HG02973 (cell line): ENCODE measurements around the gene MTFP1.
A peak's percentile ranks its signal among the peaks of the same experiment; 100 is the strongest.
"Not testable (repeated sequence)": the region's sequence is repeated elsewhere in the genome, so short reads cannot be mapped to it uniquely, and the experiment has no call there.

ENCODE experiments used
- ATAC-seq: cut with Tn5 transposase; IDR thresholded peaks from one replicate; pipeline ENCODE4 v1.9.1; 2021; ENCODE audit warnings: moderate library complexity; ENCODE audit not compliant: unreplicated experiment

The MTFP1 gene

DNA sequence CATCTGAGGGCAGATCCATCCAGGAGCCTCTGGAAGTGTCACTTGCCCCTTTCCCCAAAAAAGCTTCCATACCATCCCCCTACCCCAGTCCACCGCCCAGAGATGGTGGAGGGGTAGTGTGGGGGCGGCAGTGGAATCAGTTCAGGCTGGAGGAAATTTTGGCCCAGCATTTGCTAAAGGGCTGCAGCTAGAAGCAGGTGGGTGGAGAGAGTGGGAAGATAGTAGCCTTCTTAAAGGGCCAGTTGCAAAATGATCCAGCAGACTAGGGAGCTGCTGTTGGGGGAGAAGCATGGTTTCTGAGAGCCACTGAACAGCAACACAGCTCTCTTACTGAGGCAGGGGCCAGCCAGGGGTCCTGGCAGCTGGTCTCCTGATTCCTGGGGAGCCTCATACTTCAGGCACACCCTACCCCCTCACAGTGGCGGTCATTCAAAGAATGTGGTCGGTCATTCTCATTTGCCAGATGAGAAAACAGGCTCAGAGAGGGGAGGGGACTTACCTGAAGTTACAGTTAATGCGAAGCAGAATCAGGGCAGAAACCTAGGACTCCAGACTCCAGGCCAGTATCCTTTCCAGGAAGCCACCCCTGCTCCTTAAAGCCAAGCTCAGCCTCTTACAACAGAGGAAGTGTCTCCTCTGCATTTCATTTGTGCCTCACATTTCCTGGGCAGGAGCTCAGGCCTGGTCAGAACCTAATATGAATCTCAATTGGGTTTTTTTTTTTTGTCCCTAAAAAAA lies 23.4 kb upstream of the MTFP1 start:
- no peak for ATAC-seq

DNA sequence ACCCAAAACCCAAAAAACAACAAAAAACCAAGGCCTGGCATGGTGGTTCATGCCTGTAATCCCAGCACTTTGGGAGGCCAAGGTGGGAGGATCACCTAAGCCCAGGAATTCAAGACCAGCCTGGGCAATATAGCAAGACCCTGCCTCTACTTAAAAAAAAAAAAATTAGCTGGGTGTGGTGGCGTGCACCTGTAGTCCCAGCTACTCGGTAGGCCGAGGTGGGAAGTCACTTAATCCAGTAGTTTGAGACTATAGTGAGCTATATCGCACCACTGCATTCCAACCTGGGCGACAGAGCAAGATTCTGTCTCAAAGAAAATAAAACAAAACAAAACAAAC lies 22.8 kb upstream of the MTFP1 start:
- ATAC-seq, result not testable (repeated sequence)

DNA sequence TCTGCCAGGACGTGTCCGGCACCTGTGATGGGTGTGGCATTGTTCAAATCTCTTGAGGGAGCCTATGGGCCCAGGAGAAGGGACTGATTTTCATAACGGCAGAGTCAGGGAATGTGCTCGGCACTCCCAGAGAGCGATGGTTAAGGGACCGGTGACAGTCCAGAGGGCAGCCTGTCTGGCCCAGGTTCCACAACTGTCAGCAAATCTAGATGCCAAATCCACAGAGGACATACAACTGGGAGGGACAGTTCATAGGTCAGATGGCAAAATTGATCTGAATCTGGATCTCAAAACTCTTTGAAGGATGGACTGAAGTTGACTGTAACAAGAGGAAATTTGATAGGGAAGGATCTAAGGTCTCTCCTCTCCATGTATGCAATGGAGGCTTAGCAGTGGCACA lies 21.3 kb upstream of the MTFP1 start:
- ATAC-seq, result no peak

DNA sequence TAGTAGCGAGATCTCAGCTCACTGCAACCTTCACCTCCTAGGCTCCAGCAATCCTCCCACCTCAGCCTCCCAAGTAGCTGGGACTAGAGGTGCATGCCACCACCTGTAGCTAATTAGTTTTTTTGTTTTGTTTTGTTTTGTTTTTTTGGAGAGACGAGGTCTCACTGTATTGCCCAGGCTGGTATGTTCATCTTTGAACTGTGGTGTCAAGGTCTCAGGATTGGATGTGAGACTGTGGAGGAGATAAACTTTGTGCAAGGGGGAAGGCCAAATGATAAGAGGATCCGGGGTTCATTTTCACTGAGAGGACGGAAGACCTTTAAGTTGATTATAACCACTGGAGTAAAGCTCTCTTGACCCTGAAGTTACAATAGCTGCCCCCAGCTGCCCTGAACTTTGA lies 19.8 kb upstream of the MTFP1 start:
- no peak for ATAC-seq

DNA sequence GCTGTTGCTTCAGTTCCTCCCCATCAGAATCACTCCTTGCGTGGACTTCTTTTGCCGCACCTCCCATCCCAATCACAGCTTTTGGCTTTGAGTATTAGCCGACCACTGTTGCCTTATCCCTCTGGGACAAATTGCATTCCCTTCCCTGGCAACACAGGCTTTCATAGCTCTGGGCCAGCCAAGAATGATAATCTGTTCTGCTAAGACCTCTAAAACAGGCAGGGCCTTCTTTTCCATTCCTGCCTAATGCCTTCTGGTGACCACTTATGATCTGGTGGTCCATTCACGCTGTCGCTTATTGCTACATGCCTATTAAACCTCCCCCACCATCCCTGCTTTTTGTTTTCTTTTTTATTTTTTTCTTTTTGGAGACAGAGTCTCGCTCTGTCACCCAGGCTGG lies 19.2 kb upstream of the MTFP1 start:
- ATAC-seq, result no peak

DNA sequence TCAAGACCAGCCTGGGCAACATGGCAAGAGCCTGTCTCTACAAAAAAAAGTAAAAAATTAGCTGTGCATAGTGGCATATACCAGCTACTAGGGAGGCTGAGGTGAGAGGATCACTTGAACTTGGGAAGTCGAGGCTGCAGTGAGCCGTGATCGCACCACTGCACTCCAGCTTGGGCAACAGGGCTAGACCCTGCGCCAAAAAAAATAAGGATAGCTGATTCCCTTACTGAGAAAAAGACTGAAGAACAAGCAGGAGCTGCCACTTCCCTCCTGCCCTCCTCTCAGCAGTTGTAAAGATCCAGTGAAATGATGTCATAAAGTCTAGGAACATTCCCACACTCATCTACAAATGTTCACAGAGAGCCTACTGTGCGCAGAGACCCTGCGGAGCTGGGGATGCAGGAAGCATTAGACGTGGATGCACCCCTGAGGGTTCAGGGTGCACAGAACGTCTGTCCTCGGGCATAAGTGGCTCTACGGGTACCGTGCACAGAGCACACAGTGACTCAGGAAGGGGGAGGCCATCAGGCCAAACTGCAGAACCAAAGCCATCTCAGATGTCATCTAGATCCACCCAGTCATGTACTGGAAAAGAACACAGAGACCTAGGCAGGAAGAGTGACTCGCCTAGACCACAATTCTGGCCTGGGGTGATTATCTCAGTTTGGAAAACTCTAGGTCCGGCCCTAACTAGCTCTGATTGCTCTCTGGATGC lies 17.0 kb upstream of the MTFP1 start:
- no peak for ATAC-seq

DNA sequence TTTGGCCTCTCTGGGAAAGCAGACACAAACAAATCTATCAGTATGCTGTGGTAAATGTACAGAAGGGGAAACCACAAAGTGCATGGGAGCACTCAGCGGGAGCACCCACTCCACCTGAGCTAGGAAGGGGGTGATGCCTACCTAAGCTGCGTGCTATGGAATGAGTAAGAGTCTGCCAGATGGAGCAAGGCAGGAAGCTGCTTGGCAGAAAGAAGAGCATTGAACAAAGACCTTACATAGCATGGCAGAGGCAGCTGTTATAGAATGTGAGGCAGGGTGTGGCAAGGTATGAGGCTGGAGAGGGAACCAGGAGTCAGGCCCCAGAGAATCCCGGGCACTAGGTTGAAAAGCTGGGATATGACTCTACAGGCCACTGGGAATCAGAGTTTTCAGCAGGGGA lies 13.8 kb upstream of the MTFP1 start:
- ATAC-seq, result no peak

DNA sequence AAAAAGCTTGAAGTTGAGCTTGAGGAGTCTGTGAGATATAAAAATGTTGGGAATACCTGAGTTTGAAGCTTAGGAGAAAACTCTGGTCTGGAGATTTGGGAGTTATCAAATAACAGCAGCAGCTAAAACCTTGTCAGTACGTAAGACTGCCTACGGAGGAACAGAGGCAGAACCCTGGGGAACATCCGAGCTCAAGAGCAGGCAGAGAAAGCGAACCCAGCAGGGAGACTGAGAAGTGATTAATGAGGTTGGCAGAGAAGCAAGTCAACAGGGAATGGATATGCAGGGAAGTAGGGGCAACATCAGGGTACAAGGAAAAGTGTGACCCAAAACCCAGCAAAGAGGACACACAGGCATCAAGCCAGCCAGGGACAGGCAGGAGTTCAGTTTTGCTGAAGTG lies 12.6 kb upstream of the MTFP1 start:
- no peak for ATAC-seq

DNA sequence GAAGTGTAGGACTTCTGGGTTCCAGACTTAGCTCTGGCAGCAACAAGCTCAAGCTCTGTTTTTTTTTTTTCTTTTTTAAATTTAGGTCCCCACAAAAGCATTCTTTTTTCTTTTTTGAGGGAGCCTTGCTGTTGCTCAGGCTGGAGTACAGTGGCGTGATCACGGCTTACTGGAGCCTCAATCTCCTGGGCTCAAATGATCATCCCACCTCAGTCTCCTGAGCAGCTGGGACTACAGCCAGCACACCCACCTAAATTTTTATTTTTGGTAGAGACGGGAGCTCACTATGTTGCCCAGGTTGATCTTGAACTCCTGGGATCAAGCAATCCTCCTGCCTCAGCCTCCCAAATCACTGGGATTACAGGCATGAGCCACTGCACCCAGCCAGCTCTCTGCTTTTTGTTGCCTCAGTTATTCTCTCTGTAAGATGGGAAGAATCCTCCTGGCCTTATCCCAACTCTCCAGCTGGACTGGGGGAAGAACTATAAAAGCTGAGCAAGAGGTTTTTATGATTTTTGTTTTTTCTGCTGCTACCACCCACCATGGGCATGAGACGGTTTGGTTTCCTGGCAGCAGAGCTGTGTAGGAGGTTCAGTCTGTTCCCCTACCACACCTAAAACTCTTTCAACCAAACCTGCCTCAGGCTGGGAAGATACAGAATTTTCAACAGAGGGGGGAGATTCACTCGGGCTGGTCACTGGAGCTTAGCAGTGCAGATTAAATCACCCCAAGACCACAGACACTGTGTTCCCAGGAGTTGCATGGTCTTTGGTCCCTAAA lies 11.6 kb upstream of the MTFP1 start:
- no peak for ATAC-seq

DNA sequence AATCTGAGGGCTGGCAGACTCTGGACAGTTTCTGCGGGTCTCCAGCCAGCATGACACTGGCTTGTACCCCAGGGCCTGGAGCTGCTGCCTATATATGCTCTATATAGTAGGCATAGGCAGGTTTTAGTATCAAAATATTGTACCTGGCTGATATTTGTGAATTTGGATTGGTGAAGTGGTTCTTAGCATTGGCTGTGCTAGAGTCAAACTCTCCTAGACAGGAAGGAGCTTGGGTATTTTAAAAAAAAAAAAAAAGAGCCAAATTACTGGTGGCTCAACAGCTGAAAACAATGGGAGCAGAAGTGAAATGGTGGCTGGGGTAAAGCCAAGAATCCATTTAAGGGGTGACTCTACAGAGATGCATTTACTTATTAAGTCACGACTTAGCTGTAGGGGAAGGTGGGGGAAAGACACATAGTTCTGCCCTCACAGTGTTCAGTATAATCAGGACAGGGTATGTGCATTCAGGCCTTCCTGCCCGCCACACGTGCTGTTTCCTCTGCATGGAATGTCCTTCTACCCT lies 11.0 kb upstream of the MTFP1 start:
- ATAC-seq, result no peak

DNA sequence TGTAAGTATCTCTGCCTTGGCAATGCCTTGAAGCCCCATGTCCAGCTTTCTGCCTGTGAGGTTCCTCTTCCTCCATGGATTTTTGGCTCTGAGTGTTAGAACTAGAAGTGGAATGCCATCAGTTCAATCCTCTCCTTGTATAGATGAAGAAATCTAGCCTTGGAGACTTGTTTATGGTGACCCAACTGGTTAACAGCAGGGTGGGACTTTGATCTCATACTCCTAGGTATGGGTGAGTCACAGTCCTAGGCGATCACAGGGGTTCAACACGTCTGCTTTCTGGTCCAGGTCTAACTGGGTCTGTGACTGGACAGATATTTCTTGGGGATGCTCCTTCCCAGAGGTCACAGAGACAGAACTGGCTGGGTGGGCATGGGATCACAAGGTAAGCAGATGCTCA lies 9.2 kb upstream of the MTFP1 start:
- ATAC-seq, result no peak

DNA sequence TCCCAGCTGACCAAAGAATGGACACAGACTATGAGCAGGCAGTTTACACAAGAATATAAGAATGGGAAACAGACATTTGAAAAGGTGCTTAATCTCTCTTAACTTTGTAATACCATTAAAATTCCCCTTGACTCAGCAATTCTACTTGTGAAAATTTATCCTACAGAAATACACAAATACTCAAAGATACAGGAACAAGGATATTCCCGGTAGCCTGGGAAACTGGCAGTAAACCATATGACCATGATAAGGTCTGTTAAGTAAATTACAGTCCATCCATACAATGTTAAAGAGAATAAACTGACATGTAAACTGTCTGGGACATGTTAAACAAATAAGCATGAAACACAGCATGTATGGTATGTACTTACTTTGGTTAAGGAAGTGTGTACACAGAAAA lies 8.7 kb upstream of the MTFP1 start:
- ATAC-seq, result no peak

DNA sequence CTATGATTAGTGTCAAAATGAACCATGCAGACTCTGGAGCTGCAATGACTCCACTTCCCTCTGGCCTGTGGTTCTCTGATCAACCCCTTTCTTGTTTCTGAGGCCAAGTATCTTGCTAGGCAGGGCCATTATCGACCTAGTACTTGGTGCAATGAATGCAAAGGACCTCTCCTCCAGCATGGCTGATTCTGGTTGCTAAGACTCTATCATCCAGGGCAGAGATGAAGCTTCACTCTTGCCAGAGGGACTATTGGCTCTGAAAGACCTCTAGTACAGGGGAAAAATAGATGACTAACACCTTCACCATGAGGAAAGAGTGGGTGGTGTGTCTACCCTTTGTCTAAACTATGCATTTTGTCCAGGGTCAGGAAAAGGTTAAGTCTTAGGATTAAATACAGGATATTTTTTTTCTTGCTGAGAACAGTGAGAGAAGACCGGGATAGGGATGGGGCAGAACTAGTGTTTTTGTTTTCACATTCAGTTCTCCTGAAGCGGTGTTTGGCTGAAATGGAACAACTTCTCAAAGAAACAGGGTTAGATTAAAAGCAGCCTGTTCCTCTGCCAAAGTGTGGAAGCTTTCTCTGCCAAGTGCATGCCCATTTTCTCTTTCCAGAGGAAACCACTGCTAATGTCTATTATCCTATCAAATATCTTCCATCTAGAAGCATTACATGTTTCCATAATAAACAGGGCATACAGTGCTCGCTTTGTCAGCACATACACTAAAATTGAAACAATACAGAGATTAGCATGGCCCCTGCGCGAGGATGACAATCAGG lies 5.0 kb upstream of the MTFP1 start:
- no peak for ATAC-seq

DNA sequence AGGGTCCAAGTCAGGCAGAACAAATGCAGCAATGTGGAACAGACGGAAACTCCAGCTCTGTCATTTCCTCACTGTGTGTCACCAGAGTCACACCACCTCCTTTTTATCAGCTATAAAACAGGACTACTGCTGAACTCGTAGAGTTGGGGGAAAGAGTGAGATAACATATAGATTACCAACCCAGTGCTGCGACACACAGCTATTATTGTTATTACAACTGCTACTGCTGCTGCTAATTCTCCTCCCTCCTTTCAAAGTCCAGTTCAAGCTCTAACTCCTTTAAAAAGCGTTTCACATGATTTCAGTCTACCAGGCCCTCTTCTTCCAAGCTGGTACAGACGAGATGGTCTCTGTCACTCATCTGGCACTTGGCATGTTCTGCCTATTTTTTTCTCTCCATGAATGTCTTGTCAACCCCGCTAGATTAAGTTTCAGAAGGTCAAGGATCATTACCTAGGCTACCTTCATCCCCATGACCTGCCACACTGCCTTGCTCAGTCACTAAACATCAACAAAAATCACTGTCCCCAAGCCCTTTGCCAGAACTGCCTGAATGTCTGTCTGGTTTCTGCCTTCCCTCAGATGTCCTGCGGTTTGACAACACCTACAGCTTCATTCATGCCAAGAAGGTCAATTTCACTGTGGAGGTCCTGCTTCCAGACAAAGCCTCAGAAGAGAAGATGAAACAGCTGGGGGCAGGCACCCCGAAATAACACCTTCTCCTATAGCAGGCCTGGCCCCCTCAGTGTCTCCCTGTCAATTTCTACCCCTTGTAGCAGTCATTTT lies 3.7 kb upstream of the MTFP1 start:
- ATAC-seq, result no peak

DNA sequence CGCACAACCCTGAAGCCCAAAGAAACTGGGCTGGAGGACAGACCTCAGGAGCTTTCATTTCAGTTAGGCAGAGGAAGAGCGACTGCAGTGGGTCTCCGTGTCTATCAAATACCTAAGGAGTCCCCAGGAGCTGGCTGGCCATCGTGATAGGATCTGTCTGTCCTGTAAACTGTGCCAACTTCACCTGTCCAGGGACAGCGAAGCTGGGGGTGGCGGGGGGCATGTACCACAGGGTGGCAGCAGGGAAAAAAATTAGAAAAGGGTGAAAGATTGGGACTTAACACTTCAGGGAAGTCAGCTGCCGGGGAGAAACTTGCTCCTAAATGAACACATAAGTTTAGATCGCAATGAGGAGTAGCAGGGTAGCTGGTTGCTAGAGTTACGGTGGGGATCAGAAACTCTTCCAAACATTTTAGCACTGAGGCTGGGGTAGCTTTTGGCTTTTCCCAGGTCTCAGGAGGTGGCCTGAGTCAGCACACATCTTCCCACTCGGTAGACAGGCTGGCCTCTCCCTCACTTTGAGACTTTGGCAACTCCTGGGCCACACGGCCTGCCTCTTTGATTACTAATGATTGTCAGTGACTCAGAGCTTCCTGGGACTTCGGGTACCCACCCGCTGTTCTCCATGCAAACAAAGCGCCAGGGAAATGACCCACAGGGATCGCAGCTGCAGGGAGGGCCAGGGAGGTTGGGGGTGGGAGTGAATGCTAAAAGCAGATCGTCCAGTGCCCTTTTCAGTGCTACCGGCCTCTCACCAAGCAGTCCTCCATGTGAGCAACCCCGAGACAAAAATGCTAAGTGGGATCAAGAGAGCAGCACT lies 2.9 kb upstream of the MTFP1 start:
- no peak for ATAC-seq

DNA sequence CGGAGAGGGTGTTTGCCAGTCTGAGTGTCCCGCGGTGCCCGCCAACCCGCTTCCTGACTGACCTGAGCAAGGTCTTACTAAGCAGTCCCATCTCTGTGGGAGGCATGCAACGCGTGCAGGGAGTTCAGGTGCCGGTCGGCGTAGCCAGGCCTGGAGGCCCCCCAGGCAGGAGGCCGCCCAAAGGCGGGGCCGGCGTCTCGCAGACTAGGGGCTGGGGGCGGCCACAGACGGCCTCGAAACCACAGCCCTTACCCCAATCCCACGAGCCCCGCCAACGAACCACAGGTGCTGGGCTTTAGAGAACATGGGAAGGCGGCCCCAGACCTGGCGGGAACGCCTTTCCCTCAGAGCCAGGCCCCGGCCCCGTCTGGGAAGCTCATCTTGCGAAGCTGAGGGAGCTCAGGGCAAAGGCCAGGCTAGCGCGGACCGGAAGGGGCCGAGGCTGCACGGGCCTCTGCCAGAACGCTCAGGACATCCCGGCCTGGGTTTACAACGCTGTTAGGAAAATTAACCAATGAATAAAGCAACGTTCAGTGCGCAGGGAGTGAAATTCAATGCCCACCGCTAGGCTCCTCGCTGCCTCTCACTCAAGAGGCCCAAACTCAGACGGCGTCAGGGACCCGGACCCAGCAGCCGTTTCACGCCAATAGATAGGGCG lies 2.1 kb upstream of the MTFP1 start:
- peak; percentile 21 for ATAC-seq

DNA sequence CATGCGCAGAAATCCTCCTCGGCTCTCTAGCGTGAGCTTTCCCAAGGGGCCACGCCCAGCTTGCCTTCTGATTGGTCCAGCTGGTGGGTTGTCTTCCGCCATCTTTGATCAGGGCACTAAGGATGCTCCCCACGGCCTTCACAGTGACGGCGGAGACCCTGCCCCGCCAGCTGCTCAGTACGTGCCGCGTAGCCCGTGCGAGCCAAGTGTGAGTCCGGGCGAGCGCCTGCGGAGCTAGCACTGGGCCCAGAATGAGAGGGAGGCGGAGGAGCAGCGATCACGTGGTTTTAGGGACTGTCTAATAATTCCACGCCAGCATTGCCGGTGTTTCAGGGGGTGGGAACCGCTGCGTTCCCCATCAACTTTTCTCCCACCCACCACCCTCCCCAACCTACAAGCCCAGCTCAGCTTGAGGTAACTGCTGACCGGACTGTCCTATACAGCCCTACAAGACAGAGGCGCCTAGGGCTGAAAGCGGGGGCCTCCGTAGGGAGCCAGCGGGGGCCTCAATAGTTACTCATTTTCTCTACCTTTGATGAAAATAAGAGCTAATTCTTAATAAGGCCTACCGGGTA lies 1.5 kb upstream of the MTFP1 start:
- peak; percentile 81 for ATAC-seq

DNA sequence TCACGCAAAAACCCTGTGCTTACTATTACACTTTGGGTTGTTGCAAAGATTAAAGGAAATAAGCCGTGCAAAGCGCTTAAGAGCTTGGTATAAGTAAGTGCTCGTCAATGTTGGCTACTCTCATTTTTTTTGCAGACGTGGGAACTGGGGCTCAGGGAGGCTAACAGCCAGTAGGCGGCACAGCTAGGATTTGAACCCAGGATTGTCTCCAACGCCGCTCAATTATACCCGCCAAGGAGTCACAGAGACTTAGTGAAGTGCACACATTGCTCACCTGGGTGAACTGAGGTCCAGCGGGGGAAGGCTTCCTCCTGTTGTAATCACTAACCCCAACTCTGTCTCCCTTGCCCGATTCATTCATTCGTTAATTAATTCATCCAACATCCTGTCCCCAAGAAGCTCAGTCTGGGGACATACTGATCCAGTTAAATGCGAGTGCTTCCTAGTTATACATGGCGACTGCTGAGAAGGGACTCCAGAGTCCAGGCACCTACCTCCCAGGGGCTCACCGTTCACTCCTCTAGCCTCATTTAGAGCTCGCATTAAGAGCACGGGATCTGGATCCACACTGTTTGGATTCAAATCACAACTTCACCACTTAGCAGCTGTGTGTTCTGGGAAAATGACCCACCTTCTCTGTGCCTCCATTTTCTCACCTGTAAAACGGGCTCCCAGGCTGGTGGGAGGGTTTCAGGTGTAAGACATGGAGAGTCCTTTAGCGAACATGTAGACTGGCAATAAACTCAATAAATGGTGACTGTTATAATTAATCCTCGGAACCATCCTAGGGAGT lies 838 bp upstream of the MTFP1 start:
- no peak for ATAC-seq
